Neural cell (in vitro differentiated cells): ENCODE results near the gene HOMEZ. TPM values are rescaled to one million over a fixed set of nuclear protein-coding genes. Genes with fewer than 3 reads are reported as not detected.

Experiments
- H2AFZ ChIP-seq: fragments of 200-600, 300-800 bp; sonication (generic), shearing (Covaris generic); 2 replicates; pipeline ENCODE4 v1.6.0; 2014; ENCODE audit warnings: low read depth, mild to moderate bottlenecking, antibody characterized with exemption, low read length, moderate library complexity
- H3F3A ChIP-seq: fragments of 200-600 bp; shearing (Covaris generic); 2 replicates; pipeline ENCODE4 v1.6.1; 2016; ENCODE audit warnings: mild to moderate bottlenecking, moderate library complexity, mixed read lengths, antibody characterized with exemption, low read length; ENCODE audit not compliant: insufficient read depth, poor library complexity, severe bottlenecking
- H3K27ac ChIP-seq: fragments of 200-600, 300-800 bp; sonication (generic), shearing (Covaris generic); 2 replicates; pipeline ENCODE4 v1.5.1; 2014; ENCODE audit warnings: mild to moderate bottlenecking, low read length, moderate library complexity
- H3K27me3 ChIP-seq: fragments of 300-800, 200-600 bp; sonication (generic), shearing (Covaris generic); 2 replicates; pipeline ENCODE4 v1.6.0; 2014; ENCODE audit warnings: mild to moderate bottlenecking, low read depth, low read length, moderate library complexity; ENCODE audit not compliant: insufficient read depth
- H3K36me3 ChIP-seq: fragments of 300-800, 200-600 bp; sonication (generic), shearing (Covaris generic); 2 replicates; pipeline ENCODE4 v1.5.1; 2014; ENCODE audit warnings: mild to moderate bottlenecking, antibody characterized with exemption, low read length, moderate library complexity; ENCODE audit not compliant: insufficient read depth
- H3K4me2 ChIP-seq: fragments of 300-800, 200-600 bp; sonication (generic), shearing (Covaris generic); 2 replicates; pipeline ENCODE4 v1.6.0; 2014; ENCODE audit warnings: mild to moderate bottlenecking, low read length
- H3K4me3 ChIP-seq: fragments of 300-800, 200-600 bp; sonication (generic), shearing (Covaris generic); 2 replicates; pipeline ENCODE4 v1.5.1; 2014; ENCODE audit warnings: mild to moderate bottlenecking, low read length, moderate library complexity
- H3K79me2 ChIP-seq: fragments of 200-600 bp; shearing (Covaris generic); replicated peaks from 2 replicates; pipeline ENCODE4 v1.6.0; 2014; ENCODE audit warnings: mild to moderate bottlenecking, low read length, moderate library complexity; ENCODE audit not compliant: insufficient read depth
- H3K9ac ChIP-seq: fragments of 300-800, 200-600 bp; sonication (generic), shearing (Covaris generic); 2 replicates; pipeline ENCODE4 v1.6.1; 2016; ENCODE audit warnings: mild to moderate bottlenecking, low read length, mixed read lengths
- H3K9me2 ChIP-seq: fragments of 200-600 bp; shearing (Covaris generic); 2 replicates; pipeline ENCODE4 v1.6.1; 2016; ENCODE audit warnings: mild to moderate bottlenecking, low read length, mixed read lengths; ENCODE audit not compliant: insufficient read depth
- H3K9me3 ChIP-seq: fragments of 200-600, 300-800 bp; sonication (generic), shearing (Covaris generic); 2 replicates; pipeline ENCODE4 v1.6.1; 2016; ENCODE audit warnings: mild to moderate bottlenecking, mixed run types, low read length, moderate library complexity, mixed read lengths
- H4K20me1 ChIP-seq: fragments of 200-600 bp; shearing (Covaris generic); 2 replicates; pipeline ENCODE4 v1.6.1; 2016; ENCODE audit warnings: mild to moderate bottlenecking, mixed run types; ENCODE audit not compliant: insufficient read depth
- EP300 ChIP-seq: fragments of 450-650 bp; conservative IDR thresholded peaks from 2 replicates; pipeline ENCODE4 v1.6.1; 2014; ENCODE audit warnings: antibody characterized with exemption, mild to moderate bottlenecking, moderate library complexity; ENCODE audit not compliant: poor library complexity, severe bottlenecking
- EZH2 ChIP-seq: fragments of 200-600, 300-800 bp; shearing (Covaris generic), sonication (generic); IDR thresholded peaks from 2 replicates; pipeline ENCODE4 v1.6.1; 2014; ENCODE audit warnings: antibody characterized with exemption, low read length, borderline replicate concordance, mild to moderate bottlenecking; ENCODE audit not compliant: insufficient read depth, poor library complexity, severe bottlenecking
- MXI1 ChIP-seq: fragments of 450-650 bp; conservative IDR thresholded peaks from 2 replicates; pipeline ENCODE4 v1.6.1; 2014; ENCODE audit warnings: antibody characterized with exemption, mild to moderate bottlenecking; ENCODE audit not compliant: poor library complexity, severe bottlenecking
- POLR2AphosphoS5 ChIP-seq: IDR thresholded peaks from 2 replicates; pipeline ENCODE4 v1.6.1; 2012
- RAD21 ChIP-seq: fragments of 450-650 bp; conservative IDR thresholded peaks from 2 replicates; pipeline ENCODE4 v1.6.1; 2014; ENCODE audit warnings: antibody characterized with exemption, mild to moderate bottlenecking, moderate library complexity
- SMC3 ChIP-seq: fragments of 450-650 bp; conservative IDR thresholded peaks from 2 replicates; pipeline ENCODE4 v1.6.1; 2014; ENCODE audit warnings: antibody characterized with exemption, mild to moderate bottlenecking, moderate library complexity; ENCODE audit not compliant: poor library complexity
- TAF1 ChIP-seq: IDR thresholded peaks from 2 replicates; pipeline ENCODE4 v1.6.1; 2012; ENCODE audit warnings: low read depth
- polyA plus RNA-seq: library from polyadenylated mRNA; depleted of rRNA; stranded (reverse); fragments of >200 nt; gene quantifications from 2 replicates; pipeline ENCODE4 v1.2.3, GENCODE V29; 2014
- TF ChIP-seq, protein P1 (sequence below): IDR thresholded peaks from 2 replicates; pipeline ENCODE4 v1.6.1; 2012; ENCODE audit warnings: borderline replicate concordance
- TF ChIP-seq, protein P2 (sequence below): fragments of 450-650 bp; IDR thresholded peaks from 2 replicates; pipeline ENCODE4 v1.5.1; 2014; ENCODE audit warnings: antibody characterized with exemption, mild to moderate bottlenecking, moderate library complexity; ENCODE audit not compliant: poor library complexity, severe bottlenecking

Gene HOMEZ
- polyA plus RNA-seq, 1 donor from 2014 or later, result 6.6 TPM

DNA sequence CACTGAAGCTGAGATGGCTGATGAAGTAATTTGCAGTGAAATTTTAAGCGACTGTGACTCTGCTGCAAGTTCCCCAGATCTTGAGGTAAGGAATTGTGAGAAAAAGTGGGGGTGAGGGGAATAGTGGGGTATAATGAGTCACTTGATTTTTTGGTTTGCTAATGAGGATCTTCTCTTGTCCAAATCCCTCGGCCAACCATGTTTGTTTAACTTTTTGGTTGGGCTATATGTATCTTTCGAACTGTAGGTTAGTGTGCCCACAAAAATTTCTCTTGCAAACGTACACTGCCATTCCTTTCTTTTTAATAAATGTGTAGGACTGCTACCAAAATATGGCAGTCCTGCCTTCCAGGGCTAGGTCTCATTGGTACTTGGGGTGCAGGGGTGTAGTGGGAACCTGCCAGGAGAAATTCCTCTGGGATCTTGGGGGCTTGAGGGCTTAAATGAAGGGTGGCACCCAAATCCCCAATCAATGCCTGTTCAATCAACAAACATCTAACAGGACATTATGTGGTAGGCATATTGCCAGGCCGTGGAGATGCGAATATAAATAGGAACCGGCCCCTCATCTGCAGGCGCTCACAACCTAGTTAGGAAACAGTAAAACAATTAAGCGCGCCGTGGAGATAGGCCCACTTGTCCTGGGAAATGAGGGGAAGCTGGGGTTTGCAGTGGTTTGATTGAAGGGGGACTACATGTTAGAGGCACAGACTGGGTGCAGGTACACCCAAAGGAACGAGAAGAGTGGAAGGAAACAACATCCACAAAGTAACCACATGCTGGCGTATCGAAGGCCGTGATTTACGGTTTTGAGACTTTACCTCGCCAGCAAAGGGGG lies 34.0 kb upstream of the HOMEZ start:
- H3K27ac ChIP-seq, result peak overlapping the region; percentile 97
- peak overlapping the region; percentile 64 for H3K4me3 ChIP-seq
- TF ChIP-seq, protein P1, sequence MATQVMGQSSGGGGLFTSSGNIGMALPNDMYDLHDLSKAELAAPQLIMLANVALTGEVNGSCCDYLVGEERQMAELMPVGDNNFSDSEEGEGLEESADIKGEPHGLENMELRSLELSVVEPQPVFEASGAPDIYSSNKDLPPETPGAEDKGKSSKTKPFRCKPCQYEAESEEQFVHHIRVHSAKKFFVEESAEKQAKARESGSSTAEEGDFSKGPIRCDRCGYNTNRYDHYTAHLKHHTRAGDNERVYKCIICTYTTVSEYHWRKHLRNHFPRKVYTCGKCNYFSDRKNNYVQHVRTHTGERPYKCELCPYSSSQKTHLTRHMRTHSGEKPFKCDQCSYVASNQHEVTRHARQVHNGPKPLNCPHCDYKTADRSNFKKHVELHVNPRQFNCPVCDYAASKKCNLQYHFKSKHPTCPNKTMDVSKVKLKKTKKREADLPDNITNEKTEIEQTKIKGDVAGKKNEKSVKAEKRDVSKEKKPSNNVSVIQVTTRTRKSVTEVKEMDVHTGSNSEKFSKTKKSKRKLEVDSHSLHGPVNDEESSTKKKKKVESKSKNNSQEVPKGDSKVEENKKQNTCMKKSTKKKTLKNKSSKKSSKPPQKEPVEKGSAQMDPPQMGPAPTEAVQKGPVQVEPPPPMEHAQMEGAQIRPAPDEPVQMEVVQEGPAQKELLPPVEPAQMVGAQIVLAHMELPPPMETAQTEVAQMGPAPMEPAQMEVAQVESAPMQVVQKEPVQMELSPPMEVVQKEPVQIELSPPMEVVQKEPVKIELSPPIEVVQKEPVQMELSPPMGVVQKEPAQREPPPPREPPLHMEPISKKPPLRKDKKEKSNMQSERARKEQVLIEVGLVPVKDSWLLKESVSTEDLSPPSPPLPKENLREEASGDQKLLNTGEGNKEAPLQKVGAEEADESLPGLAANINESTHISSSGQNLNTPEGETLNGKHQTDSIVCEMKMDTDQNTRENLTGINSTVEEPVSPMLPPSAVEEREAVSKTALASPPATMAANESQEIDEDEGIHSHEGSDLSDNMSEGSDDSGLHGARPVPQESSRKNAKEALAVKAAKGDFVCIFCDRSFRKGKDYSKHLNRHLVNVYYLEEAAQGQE, result no peak
- TF ChIP-seq POLR2AphosphoS5 (no peak), MXI1 (no peak), TAF1 (no peak), SMC3 (no peak), EZH2 (no peak), EP300 (no peak), RAD21 (no peak)
- TF ChIP-seq, protein P2, sequence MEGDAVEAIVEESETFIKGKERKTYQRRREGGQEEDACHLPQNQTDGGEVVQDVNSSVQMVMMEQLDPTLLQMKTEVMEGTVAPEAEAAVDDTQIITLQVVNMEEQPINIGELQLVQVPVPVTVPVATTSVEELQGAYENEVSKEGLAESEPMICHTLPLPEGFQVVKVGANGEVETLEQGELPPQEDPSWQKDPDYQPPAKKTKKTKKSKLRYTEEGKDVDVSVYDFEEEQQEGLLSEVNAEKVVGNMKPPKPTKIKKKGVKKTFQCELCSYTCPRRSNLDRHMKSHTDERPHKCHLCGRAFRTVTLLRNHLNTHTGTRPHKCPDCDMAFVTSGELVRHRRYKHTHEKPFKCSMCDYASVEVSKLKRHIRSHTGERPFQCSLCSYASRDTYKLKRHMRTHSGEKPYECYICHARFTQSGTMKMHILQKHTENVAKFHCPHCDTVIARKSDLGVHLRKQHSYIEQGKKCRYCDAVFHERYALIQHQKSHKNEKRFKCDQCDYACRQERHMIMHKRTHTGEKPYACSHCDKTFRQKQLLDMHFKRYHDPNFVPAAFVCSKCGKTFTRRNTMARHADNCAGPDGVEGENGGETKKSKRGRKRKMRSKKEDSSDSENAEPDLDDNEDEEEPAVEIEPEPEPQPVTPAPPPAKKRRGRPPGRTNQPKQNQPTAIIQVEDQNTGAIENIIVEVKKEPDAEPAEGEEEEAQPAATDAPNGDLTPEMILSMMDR, result no peak

DNA sequence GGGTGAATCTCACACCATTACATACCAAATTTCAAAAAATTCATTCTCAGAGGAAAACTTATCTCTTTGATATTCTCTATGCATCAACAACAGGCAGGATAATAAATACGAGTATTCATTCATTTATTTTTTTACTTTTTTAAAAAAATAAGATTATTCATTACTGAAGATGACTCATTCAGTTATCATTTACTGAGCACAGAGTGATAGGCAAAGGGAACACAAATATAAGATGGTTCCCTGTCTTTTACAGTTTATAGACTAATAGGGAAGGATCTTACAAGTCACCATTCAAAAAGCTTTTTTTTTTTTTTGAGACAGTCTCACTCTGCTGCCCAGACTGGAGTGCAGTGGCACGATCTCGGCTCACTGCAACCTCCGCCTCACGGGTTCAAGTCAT lies 30.4 kb upstream of the HOMEZ start:
- Histone ChIP-seq H3K4me3 (no peak overlapping the region), H3K27me3 (no peaks in the 10 kb centered on the region), H3K4me2 (no peak overlapping the region), H3K9me2 (no peaks in the 10 kb centered on the region), H3K79me2 (no peaks in the 10 kb centered on the region), H3K27ac (no peak overlapping the region), H2AFZ (no peak overlapping the region), H3K36me3 (no peaks in the 10 kb centered on the region), H3F3A (peaks cover 10% of the 10 kb centered on the region), H4K20me1 (no peaks in the 10 kb centered on the region), H3K9me3 (no peaks in the 10 kb centered on the region), H3K9ac (no peak overlapping the region)
- no peak for TF ChIP-seq EZH2
- TF ChIP-seq EP300, result no peak
- TF ChIP-seq SMC3, result no peak
- no peak for TF ChIP-seq TAF1
- no peak for TF ChIP-seq MXI1
- TF ChIP-seq, protein P2, result no peak

More for the DNA sequence above, 34.0 kb upstream of the HOMEZ start:
- H3K36me3 ChIP-seq, result no peaks in the 10 kb centered on the region
- peak overlapping the region; percentile 72 for H3K9ac ChIP-seq
- H4K20me1 ChIP-seq, result no peaks in the 10 kb centered on the region
- peaks cover 23% of the 10 kb centered on the region for H3K79me2 ChIP-seq
- H3K9me2 ChIP-seq, result no peaks in the 10 kb centered on the region
- no peaks in the 10 kb centered on the region for H3K9me3 ChIP-seq
- H3K27me3 ChIP-seq, result no peaks in the 10 kb centered on the region
- H3K4me2 ChIP-seq, result peak overlapping the region; percentile 65
- peaks cover 10% of the 10 kb centered on the region for H3F3A ChIP-seq
- H2AFZ ChIP-seq, result peak overlapping the region; percentile 92
